ENCODE measurements around the gene USPL1. TPM values are rescaled to one million over a fixed set of nuclear protein-coding genes. Genes with fewer than 3 reads are reported as not detected.
"Not testable (repeated sequence)": the region's sequence is repeated elsewhere in the genome, so short reads cannot be mapped to it uniquely, and the experiment has no call there.

Gene USPL1
- total RNA-seq (2014; rRNA removed; shearing (Covaris generic)) = 18.3 and 20.1 TPM in 2 replicates

GRCh38 chr13:30617315-30618185, at the start of gene USPL1:
USPL1 (plus strand) TSS chr13:30617920; CDS start chr13:30621141, 3,221 bp downstream.
- DNase-seq (ENCODE audit: low read depth) = peak; percentile 98

GRCh38 chr13:30569901-30570576, 47.7 kb upstream of the USPL1 start:
- DNase-seq (ENCODE audit: low read depth) = peak; percentile 93

- DNase-seq (ENCODE audit: low read depth) = no peak
Measured at GRCh38 chr13:30570691-30571090, 47.0 kb upstream of the USPL1 start.

GRCh38 chr13:30572859-30573275, 44.9 kb upstream of the USPL1 start:
- DNase-seq (ENCODE audit: low read depth) = peak; percentile 65

- DNase-seq (ENCODE audit: low read depth) = peak; percentile 69
Measured at GRCh38 chr13:30576528-30576927, 41.2 kb upstream of the USPL1 start.

- peak; percentile 94 for DNase-seq (ENCODE audit: low read depth)
Measured at GRCh38 chr13:30577401-30577852, 40.3 kb upstream of the USPL1 start.

GRCh38 chr13:30580852-30581502, 36.7 kb upstream of the USPL1 start:
- DNase-seq (ENCODE audit: low read depth) = peak; percentile 8

GRCh38 chr13:30581582-30581981, 36.1 kb upstream of the USPL1 start:
- DNase-seq (ENCODE audit: low read depth) = no peak

GRCh38 chr13:30584051-30584731, 33.5 kb upstream of the USPL1 start:
- no peak for DNase-seq (ENCODE audit: low read depth)

- peak; percentile 48 for DNase-seq (ENCODE audit: low read depth)
Measured at GRCh38 chr13:30585748-30586262, 31.9 kb upstream of the USPL1 start.

GRCh38 chr13:30587231-30587630, 30.5 kb upstream of the USPL1 start:
- no peak for DNase-seq (ENCODE audit: low read depth)

- DNase-seq (ENCODE audit: low read depth) = no peak
Measured at GRCh38 chr13:30587739-30588138, 30.0 kb upstream of the USPL1 start.

GRCh38 chr13:30593001-30593400, 24.7 kb upstream of the USPL1 start:
- DNase-seq (ENCODE audit: low read depth) = no peak

- no peak for DNase-seq (ENCODE audit: low read depth)
Measured at GRCh38 chr13:30600496-30600895, 17.2 kb upstream of the USPL1 start.

GRCh38 chr13:30601836-30602235, 15.9 kb upstream of the USPL1 start:
- no peak for DNase-seq (ENCODE audit: low read depth)

- DNase-seq (ENCODE audit: low read depth) = no peak
Measured at GRCh38 chr13:30605052-30605451, 12.7 kb upstream of the USPL1 start.

- not testable (repeated sequence) for DNase-seq (ENCODE audit: low read depth)
Measured at GRCh38 chr13:30607186-30607585, 10.5 kb upstream of the USPL1 start.

GRCh38 chr13:30607908-30608307, 9.8 kb upstream of the USPL1 start:
- DNase-seq (ENCODE audit: low read depth) = no peak

GRCh38 chr13:30608364-30608763, 9.4 kb upstream of the USPL1 start:
- no peak for DNase-seq (ENCODE audit: low read depth)

GRCh38 chr13:30610311-30610710, 7.4 kb upstream of the USPL1 start:
- DNase-seq (ENCODE audit: low read depth) = no peak

GRCh38 chr13:30615481-30615865, 2.2 kb upstream of the USPL1 start:
- no peak for DNase-seq (ENCODE audit: low read depth)

Measured in RPMI7951 (cell line).